GM12874 (cell line): ENCODE measurements around the gene BATF.
A peak's percentile ranks its signal among the peaks of the same experiment; 100 is the strongest.

ENCODE experiments used
- TF ChIP-seq, protein P1 (sequence below): IDR thresholded peaks from 2 replicates; pipeline ENCODE4 v1.5.1; 2011; ENCODE audit warnings: low read depth, mild to moderate bottlenecking, control low read depth, low read length, moderate library complexity; ENCODE audit not compliant: insufficient read depth

BATF gene

GRCh38 chr14:75558440-75558839 lies 36.2 kb downstream of the BATF start:
- TF ChIP-seq, protein P1, sequence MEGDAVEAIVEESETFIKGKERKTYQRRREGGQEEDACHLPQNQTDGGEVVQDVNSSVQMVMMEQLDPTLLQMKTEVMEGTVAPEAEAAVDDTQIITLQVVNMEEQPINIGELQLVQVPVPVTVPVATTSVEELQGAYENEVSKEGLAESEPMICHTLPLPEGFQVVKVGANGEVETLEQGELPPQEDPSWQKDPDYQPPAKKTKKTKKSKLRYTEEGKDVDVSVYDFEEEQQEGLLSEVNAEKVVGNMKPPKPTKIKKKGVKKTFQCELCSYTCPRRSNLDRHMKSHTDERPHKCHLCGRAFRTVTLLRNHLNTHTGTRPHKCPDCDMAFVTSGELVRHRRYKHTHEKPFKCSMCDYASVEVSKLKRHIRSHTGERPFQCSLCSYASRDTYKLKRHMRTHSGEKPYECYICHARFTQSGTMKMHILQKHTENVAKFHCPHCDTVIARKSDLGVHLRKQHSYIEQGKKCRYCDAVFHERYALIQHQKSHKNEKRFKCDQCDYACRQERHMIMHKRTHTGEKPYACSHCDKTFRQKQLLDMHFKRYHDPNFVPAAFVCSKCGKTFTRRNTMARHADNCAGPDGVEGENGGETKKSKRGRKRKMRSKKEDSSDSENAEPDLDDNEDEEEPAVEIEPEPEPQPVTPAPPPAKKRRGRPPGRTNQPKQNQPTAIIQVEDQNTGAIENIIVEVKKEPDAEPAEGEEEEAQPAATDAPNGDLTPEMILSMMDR, result no peak

DNA sequence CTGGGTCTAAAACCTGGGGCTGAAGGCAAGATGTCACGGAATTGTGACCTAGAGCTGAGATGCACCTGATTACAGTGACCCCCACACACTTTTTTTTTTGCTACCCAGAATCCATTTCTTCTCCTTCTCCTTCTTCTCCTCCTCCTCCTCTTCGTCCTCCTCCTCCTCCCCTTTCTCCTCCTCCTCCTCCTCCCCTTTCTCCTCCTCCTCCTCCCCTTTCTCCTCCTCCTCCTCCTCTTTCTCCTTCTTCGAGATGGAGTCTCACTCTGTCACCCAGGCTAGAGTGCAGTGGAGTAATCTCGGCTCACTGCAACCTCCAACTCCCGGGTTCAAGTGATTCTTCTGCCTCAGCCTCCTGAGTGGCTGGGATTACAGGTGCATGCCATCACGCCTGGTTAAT lies 36.8 kb downstream of the BATF start:
- TF ChIP-seq, protein P1, result no peak

GRCh38 chr14:75559451-75560222 lies 37.4 kb downstream of the BATF start:
- TF ChIP-seq, protein P1, result no peak

- TF ChIP-seq, protein P1, result peak; percentile 88
These were observed 38.8 kb downstream of the BATF start for GRCh38 chr14:75561013-75561432.

GRCh38 chr14:75562089-75562488 lies 39.8 kb downstream of the BATF start:
- TF ChIP-seq, protein P1, result no peak

- TF ChIP-seq, protein P1, result no peak
These were observed 40.2 kb downstream of the BATF start for GRCh38 chr14:75562489-75562888.

- TF ChIP-seq, protein P1, result no peak
These were observed 41.7 kb downstream of the BATF start for GRCh38 chr14:75563931-75564330.
